Measurements from ENCODE around the gene DPF3.

The DPF3 gene

DNA sequence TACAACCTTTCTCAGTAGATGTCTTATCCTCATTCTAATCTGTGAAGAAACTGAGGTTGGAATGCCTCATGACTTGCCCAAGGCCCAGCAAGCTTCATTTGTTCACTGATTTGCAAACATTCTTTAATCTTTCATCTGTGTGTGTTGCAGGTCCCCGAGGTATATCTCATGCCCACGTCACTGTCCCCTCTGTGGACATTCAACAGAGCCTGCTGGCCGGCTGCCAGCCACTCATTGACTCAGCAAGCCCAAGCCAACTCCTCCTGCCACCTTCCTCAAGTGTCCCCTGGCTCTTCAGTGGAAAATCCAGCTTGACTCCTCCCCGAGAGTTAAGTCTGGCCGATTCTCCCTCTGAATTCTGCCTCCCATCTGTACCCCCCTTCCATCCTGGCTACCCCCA is 30.4 kb upstream of the DPF3 start:
- TF ChIP-seq EGR1 (IDR thresholded peaks at IDR 0.05) (no peak), RAD21 (IDR thresholded peaks at IDR 0.05; ENCODE audit: low read depth) (no peak), TEAD4 (IDR thresholded peaks at IDR 0.05) (no peak), YY1 (IDR thresholded peaks at IDR 0.05; ENCODE audit: low read depth) (no peak), CREB1 (IDR thresholded peaks at IDR 0.05; ENCODE audit: low read depth) (no peak), NFIC (IDR thresholded peaks at IDR 0.05) (no peak; the same call in 1 of the 2 replicates), FOXM1 (IDR thresholded peaks at IDR 0.05; ENCODE audit: borderline replicate concordance, low read depth) (no peak), REST (IDR thresholded peaks at IDR 0.05; ENCODE audit: low read depth) (no peak), CEBPB (IDR thresholded peaks at IDR 0.05) (no peak), EP300 (IDR thresholded peaks at IDR 0.05; ENCODE audit: borderline replicate concordance) (no peak), ZBTB7A (IDR thresholded peaks at IDR 0.05; ENCODE audit: low read depth) (no peak)
- TF ChIP-seq, protein P1, sequence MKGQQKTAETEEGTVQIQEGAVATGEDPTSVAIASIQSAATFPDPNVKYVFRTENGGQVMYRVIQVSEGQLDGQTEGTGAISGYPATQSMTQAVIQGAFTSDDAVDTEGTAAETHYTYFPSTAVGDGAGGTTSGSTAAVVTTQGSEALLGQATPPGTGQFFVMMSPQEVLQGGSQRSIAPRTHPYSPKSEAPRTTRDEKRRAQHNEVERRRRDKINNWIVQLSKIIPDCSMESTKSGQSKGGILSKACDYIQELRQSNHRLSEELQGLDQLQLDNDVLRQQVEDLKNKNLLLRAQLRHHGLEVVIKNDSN (IDR thresholded peaks at IDR 0.05), result no peak

DNA sequence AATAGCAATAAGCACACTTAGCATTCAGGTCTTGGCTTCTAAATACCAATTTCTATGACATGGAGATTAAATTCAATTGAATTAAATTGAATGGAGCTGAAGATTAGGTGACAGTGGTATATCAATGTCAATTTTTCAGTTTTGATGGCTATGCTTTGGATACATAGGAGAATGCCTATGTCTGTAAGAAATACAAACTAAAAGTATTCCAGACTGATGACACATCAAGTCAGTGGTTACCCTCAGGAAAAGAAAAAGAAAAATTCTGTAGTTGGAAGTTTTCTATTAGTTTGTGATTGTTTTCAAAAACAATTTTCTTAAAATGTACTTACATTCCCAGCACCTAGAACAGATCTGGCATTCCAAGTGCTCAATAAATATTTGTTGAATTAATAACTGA is 27.5 kb upstream of the DPF3 start:
- TF ChIP-seq TAF1 (IDR thresholded peaks at IDR 0.05; ENCODE audit: low read depth) (no peak), EGR1 (IDR thresholded peaks at IDR 0.05) (no peak), CEBPB (IDR thresholded peaks at IDR 0.05) (no peak), TCF12 (IDR thresholded peaks at IDR 0.05; ENCODE audit: low read depth) (no peak), MAX (IDR thresholded peaks at IDR 0.05) (no peak), FOXM1 (IDR thresholded peaks at IDR 0.05; ENCODE audit: borderline replicate concordance, low read depth) (no peak), CREB1 (IDR thresholded peaks at IDR 0.05; ENCODE audit: low read depth) (no peak), EP300 (IDR thresholded peaks at IDR 0.05; ENCODE audit: borderline replicate concordance) (no peak), TEAD4 (IDR thresholded peaks at IDR 0.05) (no peak), ZBTB7A (IDR thresholded peaks at IDR 0.05; ENCODE audit: low read depth) (no peak), REST (IDR thresholded peaks at IDR 0.05; ENCODE audit: low read depth) (no peak), NFIC (IDR thresholded peaks at IDR 0.05) (no peak), YY1 (IDR thresholded peaks at IDR 0.05; ENCODE audit: low read depth) (no peak), RAD21 (IDR thresholded peaks at IDR 0.05; ENCODE audit: low read depth) (no peak)
- TF ChIP-seq, protein P1 (IDR thresholded peaks at IDR 0.05), result no peak

DNA sequence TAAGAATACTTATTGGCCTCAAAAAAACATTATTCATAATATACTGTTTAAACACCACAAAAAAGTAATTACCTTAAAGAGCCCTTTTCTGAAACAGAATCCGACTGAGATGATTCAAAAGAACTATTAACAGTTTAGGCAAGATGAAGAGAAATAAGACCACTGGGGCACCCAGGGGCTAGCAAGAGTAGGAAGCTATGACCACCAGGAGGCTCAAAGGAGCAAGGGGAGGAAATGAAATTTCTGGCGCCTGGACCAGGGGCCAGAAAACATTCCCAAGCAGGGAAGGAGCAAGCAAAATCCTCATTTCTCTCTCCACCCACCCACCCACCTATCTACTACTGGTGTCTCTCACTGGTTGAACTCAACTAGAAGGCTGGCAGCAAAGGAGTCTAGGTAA is 26.1 kb upstream of the DPF3 start:
- no peak for TF ChIP-seq FOXM1 (IDR thresholded peaks at IDR 0.05; ENCODE audit: borderline replicate concordance, low read depth)
- TF ChIP-seq TAF1 (IDR thresholded peaks at IDR 0.05; ENCODE audit: low read depth), result no peak
- TF ChIP-seq CREB1 (IDR thresholded peaks at IDR 0.05; ENCODE audit: low read depth), result no peak
- TF ChIP-seq, protein P1 (IDR thresholded peaks at IDR 0.05), result no peak
- no peak for TF ChIP-seq YY1 (IDR thresholded peaks at IDR 0.05; ENCODE audit: low read depth)
- TF ChIP-seq TEAD4 (IDR thresholded peaks at IDR 0.05), result no peak
- TF ChIP-seq CEBPB (IDR thresholded peaks at IDR 0.05), result no peak
- TF ChIP-seq REST (IDR thresholded peaks at IDR 0.05; ENCODE audit: low read depth), result no peak

GRCh38 chr14:72917094-72917802 is 23.3 kb upstream of the DPF3 start:
- TF ChIP-seq ZBTB7A (IDR thresholded peaks at IDR 0.05; ENCODE audit: low read depth) (no peak), TEAD4 (IDR thresholded peaks at IDR 0.05) (no peak), MAX (IDR thresholded peaks at IDR 0.05) (no peak), REST (IDR thresholded peaks at IDR 0.05; ENCODE audit: low read depth) (no peak), EGR1 (IDR thresholded peaks at IDR 0.05) (no peak), TAF1 (IDR thresholded peaks at IDR 0.05; ENCODE audit: low read depth) (no peak), EP300 (IDR thresholded peaks at IDR 0.05; ENCODE audit: borderline replicate concordance) (no peak), RAD21 (IDR thresholded peaks at IDR 0.05; ENCODE audit: low read depth) (no peak), CREB1 (IDR thresholded peaks at IDR 0.05; ENCODE audit: low read depth) (no peak), FOXM1 (IDR thresholded peaks at IDR 0.05; ENCODE audit: borderline replicate concordance, low read depth) (no peak), NFIC (IDR thresholded peaks at IDR 0.05) (no peak), TCF12 (IDR thresholded peaks at IDR 0.05; ENCODE audit: low read depth) (no peak), YY1 (IDR thresholded peaks at IDR 0.05; ENCODE audit: low read depth) (no peak), CEBPB (IDR thresholded peaks at IDR 0.05) (no peak)
- TF ChIP-seq, protein P1 (IDR thresholded peaks at IDR 0.05), result no peak
